Right kidney (tissue), 1 donor: ENCODE results near the gene BCAM.
"Not testable (repeated sequence)": the region's sequence is repeated elsewhere in the genome, so short reads cannot be mapped to it uniquely, and the experiment has no call there.

Experiments used
- DNase-seq: peaks from one replicate; pipeline ENCODE4 v3.0.0-alpha.2; 2016

Gene BCAM

DNA sequence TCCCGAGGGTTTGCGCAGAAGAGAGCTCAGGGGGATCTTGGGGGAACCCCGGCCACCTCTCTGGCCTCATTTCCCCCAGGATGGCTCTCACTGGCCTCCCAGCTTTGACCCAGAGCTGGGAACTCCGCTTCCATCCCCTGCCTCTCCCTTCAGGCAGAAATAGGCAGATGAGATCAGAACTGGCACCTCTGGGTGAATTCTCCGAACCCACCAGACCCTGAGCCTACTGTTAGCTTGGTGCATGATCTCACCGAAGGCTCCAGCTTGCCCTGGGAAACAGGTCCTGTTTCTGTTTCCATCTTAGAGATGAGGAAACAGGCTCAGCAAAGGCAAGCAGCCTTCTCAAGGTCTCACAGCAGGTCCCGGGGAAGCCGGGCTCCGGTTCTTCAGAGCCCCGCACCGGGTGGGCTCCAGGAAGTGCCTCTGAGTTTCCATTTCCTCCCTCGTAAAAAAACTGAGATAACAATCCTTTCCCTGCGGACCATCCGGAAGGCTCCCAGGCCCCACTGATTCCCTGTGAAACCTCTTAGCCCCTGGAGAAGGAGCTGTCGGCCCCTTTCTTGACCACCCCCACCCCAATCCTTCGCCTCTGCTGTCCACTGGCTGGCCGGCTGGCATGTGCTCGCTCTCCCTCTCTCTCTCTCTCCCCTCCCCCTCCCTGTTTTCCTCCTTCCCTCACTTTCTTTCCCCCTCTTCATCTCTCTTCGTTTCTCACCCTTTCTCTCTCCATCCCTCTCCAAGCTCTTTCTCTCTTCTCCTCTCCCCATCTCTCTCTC is 39.3 kb downstream of the BCAM start:
- DNase-seq: peak; percentile 76

DNA sequence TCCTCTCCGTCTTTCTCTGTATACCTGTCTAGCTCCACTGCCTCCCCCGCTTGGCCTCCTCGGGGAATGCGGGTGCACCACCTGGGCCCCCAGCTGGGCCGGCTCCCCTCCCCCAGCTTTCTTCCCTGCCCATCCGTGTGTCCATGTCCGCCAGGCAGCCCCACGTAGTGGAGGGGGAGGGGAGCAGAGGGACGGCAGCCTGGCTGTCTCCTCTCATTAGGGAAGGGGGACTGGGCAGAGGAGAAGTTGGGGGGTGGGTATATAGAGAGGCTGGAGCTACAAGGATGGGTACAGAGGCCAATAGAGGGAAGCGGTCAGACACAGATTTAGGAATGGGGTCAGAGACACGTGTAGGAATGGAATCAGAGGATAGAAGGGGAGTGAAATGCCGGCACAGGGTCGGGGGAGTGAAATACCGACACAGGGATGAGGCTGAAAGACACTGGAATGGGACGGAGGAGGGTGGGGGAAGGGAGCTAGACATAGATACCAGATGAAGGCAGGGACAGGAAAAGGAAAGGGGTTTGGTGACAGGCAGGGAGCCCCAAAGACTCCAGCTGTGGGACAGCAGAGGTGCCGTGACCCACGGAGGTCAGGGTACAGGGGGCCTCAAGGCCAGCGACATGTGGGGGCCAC is 40.0 kb downstream of the BCAM start:
- peak; percentile 67 for DNase-seq

DNA sequence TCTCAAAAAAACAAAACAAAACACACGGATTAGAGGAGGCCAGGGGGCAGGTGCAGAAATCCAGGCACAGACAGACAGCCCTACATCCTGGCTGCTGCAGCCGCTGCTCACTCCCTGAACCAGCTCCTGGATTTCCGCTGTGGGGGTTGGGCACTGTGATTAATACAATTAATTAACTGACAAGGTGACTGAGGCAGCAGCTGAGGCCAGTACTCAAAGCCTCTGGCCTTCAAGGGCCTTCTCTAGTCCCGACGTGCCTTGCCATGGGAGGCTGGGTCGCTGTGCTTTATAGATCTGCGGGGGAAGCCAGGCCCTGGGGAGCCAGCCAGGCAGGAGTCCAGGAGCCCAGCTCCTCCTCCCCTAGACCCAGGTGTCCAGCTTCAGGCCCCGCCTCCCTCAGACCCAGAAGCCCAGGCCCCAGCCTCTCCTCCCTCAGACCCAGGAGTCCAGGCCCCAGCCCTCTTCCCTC is 41.8 kb downstream of the BCAM start:
- no peak for DNase-seq

DNA sequence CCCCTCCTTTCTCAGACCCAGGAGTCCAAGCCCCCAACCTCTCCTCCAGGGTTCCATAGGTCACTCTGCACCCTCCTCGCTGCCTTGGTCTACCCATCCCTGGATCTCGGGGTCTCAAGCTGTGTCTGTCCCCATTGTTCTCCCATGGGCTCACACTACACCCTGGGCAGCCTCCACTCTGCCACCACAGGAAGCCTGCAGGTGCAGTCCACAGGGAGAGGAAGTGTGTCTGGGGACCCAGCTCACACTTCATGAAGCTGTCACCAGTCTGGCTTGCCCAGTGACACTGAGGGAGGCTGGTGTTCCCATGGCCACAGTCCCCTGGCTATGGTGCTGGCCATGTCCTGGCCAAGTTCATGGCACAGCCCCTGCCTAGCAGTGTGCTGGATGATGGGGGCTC is 42.5 kb downstream of the BCAM start:
- no peak for DNase-seq

DNA sequence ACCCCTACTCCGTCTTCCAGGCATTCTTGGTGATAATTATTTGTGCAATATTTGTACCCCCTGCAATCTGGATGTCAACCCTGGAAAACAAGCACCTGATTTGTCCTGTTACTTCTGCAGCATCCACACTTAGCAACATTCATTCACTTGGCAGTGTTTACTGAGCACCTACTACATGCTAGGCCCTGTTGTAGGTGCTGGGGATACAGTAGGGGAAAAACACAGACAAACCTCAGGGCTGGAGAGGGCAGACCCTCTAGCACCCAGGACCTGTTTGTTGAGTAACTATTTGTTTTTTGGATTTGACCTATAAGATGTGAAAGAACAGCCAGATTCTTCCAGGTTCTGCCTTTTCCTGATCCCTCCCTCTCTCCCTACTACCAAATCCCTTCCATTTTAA is 46.7 kb downstream of the BCAM start:
- no peak for DNase-seq

DNA sequence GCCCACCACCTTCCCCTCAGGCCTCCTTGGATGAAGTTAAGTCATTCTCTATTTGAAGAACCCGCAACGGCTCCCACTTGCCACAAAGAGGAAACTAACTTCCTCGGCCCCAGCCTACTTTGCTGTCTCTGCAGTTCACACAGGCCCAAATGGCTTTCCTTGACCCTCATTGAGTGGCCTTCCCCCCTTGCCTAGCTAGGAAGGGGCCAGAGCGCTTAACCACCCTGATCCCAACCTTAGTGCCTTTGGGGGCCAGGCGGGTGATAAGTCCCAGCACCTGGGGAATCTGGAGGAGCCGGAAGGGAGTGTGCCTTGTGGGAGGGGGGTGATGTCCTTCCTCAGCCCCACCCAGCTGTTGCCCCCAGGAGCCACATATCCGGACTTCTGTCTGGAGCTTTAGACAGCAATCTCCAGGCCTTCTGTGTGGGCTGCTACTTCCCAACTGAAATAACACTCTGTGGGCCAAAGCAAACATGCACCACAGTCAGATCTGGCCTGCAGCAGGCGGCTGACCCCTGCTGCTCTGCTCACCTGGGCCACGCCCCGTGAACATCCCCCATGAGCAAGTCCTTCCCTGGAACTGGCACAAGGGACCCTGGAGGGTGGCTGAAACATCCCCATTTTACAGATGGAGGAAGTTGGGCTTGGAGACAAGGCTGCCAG is 47.6 kb downstream of the BCAM start:
- DNase-seq: no peak

DNA sequence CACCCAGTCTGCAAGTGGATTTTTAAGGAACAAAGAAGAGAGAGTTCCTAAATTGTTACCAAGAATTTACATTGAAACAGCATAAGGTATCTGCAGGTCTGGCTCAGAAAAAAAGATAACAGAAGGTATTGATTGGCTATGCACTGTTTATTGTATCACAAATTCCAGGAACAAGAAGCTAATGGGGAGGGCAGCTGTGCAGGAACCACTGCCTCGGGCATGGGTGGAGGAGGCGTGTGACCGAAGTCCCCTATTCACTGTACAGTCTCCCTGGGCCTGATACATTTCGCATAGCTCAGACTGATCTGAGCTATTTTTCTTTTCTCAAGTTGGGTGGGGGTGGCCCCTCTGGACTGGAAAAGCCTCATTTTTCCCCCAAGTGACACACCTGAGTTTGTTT is 48.9 kb downstream of the BCAM start:
- no peak for DNase-seq

DNA sequence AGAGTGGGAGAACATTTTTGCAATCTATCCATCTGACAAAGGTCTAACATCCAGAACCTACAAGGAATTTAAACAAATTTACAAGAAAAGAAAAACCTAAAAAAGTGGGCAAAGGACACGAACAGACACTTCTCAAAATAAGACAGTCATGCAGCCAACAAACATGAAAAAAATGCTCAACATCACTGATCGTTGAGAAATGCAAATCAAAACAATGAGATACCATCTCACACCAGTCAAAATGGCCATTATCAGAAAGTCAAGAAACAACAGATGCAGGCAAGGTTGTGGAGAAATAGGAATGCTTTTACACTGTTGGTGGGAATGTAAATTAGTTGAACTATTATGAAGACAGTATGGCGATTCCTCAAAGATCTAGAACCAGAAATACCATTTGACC is 52.7 kb downstream of the BCAM start:
- not testable (repeated sequence) for DNase-seq

DNA sequence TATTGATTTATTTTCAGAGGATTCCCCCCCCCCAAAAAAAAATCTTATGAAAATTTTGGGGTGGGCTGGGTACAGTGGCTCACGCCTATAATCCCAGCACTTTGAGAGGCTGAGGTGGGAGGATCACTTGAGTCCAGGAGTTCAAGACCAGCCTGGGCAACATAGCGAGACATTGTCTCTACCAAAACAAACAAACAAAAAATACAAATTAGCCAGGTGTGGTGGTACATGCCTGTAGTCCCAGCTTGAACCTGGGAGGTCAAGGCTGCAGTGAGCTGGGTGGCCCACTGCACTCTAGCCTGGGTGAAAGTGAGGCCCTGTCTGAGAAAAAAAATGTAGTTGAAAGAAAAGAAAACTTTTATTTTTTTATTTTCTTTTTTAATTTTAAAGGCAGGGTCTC is 55.1 kb downstream of the BCAM start:
- DNase-seq: no peak

DNA sequence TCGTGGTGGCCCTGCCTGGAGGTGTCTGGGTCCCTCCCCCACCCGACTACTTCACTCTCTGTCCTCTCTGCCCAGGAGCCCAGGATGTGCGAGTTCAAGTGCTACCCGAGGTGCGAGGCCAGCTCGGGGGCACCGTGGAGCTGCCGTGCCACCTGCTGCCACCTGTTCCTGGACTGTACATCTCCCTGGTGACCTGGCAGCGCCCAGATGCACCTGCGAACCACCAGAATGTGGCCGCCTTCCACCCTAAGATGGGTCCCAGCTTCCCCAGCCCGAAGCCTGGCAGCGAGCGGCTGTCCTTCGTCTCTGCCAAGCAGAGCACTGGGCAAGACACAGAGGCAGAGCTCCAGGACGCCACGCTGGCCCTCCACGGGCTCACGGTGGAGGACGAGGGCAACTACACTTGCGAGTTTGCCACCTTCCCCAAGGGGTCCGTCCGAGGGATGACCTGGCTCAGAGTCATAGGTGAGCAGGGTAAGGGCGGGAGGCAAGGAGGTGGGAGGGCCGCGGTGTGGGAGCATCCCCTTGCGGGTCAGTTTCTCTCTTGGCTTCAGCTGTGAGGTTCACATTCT is 56.4 kb downstream of the BCAM start:
- DNase-seq: no peak

DNA sequence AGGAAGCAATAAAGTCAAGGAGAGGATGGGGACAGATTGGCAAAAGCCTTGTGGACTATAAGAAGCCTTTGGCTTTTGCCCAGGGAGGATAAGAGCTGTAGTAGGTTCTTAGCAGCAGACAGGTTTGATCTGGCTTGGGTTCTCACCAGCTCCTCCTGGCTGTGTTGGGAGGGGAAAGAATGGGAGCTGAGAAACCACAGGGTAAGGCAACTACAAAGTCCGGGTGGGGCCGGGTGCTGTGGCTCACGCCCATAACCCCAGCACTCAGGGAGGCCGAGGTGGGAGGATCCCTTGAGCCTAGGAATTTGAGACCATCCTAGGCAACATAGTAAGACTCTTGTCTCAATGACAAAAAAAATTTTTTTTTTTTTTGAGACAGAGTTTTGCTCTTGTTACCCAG is 57.8 kb downstream of the BCAM start:
- DNase-seq: no peak

DNA sequence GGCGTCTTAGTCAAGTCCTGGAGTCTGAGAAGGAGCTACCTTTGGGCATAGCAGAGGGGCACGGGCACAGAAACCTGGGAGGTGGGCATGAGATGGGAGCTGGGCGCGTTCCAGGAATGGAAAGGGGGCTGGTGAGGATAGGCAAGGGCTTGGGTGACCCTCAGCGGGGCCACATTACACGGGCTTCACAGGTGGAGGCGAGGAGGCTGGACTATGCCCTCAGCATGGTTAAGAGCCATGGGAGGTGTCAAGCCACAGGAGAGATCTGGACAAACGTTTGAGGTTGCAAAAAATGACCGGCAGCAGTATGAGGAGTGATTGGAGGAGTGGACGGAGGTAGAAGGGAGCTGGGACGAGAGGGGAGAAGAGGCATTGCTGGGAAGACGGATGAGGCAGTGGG is 58.7 kb downstream of the BCAM start:
- DNase-seq: no peak

DNA sequence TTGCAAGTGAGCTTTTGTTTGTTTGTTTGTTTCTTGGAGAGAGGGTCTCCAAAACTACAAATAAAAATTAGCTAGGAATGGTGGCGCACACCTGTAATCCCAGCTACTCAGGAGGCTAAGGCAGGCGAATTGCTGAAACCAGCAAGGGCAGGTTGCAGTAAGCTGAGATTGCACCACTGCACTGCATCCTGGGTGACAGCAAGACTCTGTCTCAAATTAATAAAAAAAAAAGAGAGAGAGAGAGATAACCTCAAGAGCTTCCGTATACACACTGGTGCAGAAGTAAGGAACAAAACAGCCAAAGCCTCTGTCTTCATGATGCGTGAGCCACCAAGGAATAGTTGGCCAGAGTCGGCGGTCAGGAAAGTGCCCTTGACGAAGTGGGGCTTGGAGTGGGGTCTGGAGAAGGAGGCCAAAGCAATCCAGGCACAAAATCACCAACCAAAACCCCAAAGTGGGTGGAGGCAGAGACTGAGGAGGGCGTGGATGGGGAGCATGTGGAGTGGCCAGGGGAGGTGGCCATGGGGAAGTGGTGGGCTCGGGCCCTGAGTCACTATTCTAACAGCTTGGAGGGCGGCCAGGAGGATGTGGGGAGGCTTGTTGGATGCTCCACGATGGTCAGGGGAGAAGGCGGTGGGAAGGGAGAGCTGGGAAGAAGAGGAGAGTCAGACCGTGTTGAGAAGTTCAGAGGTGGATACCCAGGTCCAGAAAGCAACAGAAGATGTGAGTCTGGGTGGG is 61.0 kb downstream of the BCAM start:
- no peak for DNase-seq
